HepG2 (cell line): ENCODE measurements around the gene GBX1. TPM values are rescaled to one million over a fixed set of nuclear protein-coding genes. Genes with fewer than 3 reads are reported as not detected.

ENCODE experiments used
- ATAC-seq: fragments of 200-7000 bp; cut with Tn5 transposase; 3 replicates; pipeline ENCODE4 v1.9.1; 2020; ENCODE audit warnings: mild to moderate bottlenecking, moderate library complexity
- BruUV-seq: library from RNA; stranded (reverse); fragments of 400-500 nt; replicated peaks from 2 replicates; lab custom pipeline; 2021; lab: Mats Ljungman, UMichigan
- CTCF ChIA-PET: fragments of 300-600 bp; formaldehyde crosslinking; extraction: SDS; loops from one replicate; lab custom pipeline; 2021; ENCODE audit warnings: low total read pairs, inconsistent platforms, low intra/inter-chr PET ratio; lab: Yijun Ruan, JAX
- POLR2A ChIA-PET: fragments of 350-600 bp; sonication (Branson Sonifier 250); formaldehyde crosslinking; loops from one replicate; lab custom pipeline; 2020; ENCODE audit warnings: antibody characterized with exemption, inconsistent platforms; lab: Yijun Ruan, JAX
- DNase-seq: peaks from one replicate; pipeline ENCODE4 v3.0.0-alpha.2; 2015; ENCODE audit warnings: low spot score
- FAIRE-seq: peaks from 3 replicates; lab custom pipeline; 2011; peaks lifted over from hg19 to GRCh38; lab: Jason Lieb, UNC
- H2AFZ ChIP-seq: one replicate; pipeline ENCODE4 v1.6.1; 2011; ENCODE audit warnings: low read length, inconsistent platforms
- H3K27ac ChIP-seq: fragments of 300-600 bp; 3 replicates; pipeline ENCODE4 v1.8.0; 2011; ENCODE audit warnings: mixed run types, mild to moderate bottlenecking, mixed read lengths, low read length, inconsistent platforms; ENCODE audit not compliant: insufficient read depth; ENCODE audit errors: extremely low read length
- H3K27me3 ChIP-seq, 2 experiments: fragments of 200-600 bp in 1 of 2; 2 replicates in 1 of 2; 3 replicates in 1 of 2; pipeline versions ENCODE4 v1.6.0 to v1.8.0; 2011; ENCODE audit warnings: low read length in 2 of 2, mild to moderate bottlenecking in 2 of 2, moderate library complexity in 2 of 2, inconsistent platforms in 1 of 2; ENCODE audit not compliant: insufficient read depth in 2 of 2, control insufficient read depth in 1 of 2
- H3K36me3 ChIP-seq, 2 experiments: fragments of 200-600 bp in 1 of 2; replicated peaks in 1 of 2; 2 replicates in 1 of 2; 3 replicates in 1 of 2; pipeline versions ENCODE4 v1.5.1 to v1.8.0; 2011; ENCODE audit warnings: low read length in 2 of 2, inconsistent platforms in 1 of 2; ENCODE audit not compliant: insufficient read depth in 2 of 2, control insufficient read depth in 1 of 2
- H3K4me1 ChIP-seq: 2 replicates; pipeline ENCODE4 v1.5.1; 2012; ENCODE audit warnings: low read length, inconsistent platforms; ENCODE audit not compliant: insufficient read depth
- H3K4me2 ChIP-seq: 2 replicates; pipeline ENCODE4 v1.6.0; 2011; ENCODE audit warnings: low read depth, low read length, inconsistent platforms
- H3K4me3 ChIP-seq, 3 experiments: fragments of 200-600 bp in 1 of 3; sonication (generic), shearing (Covaris generic) in 1 of 3; replicated peaks in 1 of 3; 2 replicates each; pipeline ENCODE4 v1.5.1; 2011 to 2016; ENCODE audit warnings: low read length in 3 of 3, inconsistent platforms in 2 of 3, low read depth in 2 of 3, mild to moderate bottlenecking in 2 of 3, control low read depth in 1 of 3, mixed read lengths in 1 of 3; ENCODE audit not compliant: insufficient read depth in 1 of 3
- H3K79me2 ChIP-seq: one replicate; pipeline ENCODE4 v1.6.1; 2011; ENCODE audit warnings: low read length, inconsistent platforms; ENCODE audit not compliant: insufficient read depth
- H3K9ac ChIP-seq: 2 replicates; pipeline ENCODE4 v1.6.0; 2011; ENCODE audit warnings: mild to moderate bottlenecking, low read depth, low read length, inconsistent platforms; ENCODE audit not compliant: insufficient read depth
- H3K9me3 ChIP-seq: 2 replicates; pipeline ENCODE4 v1.5.1; 2012; ENCODE audit warnings: mild to moderate bottlenecking, low read length
- H4K20me1 ChIP-seq: 2 replicates; pipeline ENCODE4 v1.6.0; 2011; ENCODE audit warnings: inconsistent platforms, mild to moderate bottlenecking, low read length, moderate library complexity; ENCODE audit not compliant: insufficient read depth
- CCAR2 ChIP-seq: fragments of 200-400 bp; formaldehyde crosslinking; optimal IDR thresholded peaks from 2 replicates; pipeline ENCODE3; 2018; ENCODE audit warnings: low read depth, mild to moderate bottlenecking, low read length, moderate library complexity
- JDP2 ChIP-seq: sonication (generic); formaldehyde crosslinking; IDR thresholded peaks from 2 replicates; pipeline ENCODE4 v1.8.1; 2022; ENCODE audit warnings: missing genetic modification reagents, borderline replicate concordance
- MTF1 ChIP-seq: sonication (generic); formaldehyde crosslinking; IDR thresholded peaks from 2 replicates; pipeline ENCODE4 v1.5.0; 2020; ENCODE audit warnings: missing genetic modification reagents
- RFX5 ChIP-seq: IDR thresholded peaks from 2 replicates; pipeline ENCODE4 v1.6.1; 2011; ENCODE audit warnings: low read depth, low read length, improper control_type of control experiment
- SMAD1 ChIP-seq: sonication (generic); formaldehyde crosslinking; IDR thresholded peaks from 2 replicates; pipeline ENCODE4 v1.4.0; 2020; ENCODE audit warnings: missing genetic modification reagents, low read depth, mild to moderate bottlenecking, borderline replicate concordance
- SNAPC4 ChIP-seq: sonication (generic); formaldehyde crosslinking; IDR thresholded peaks from 2 replicates; pipeline ENCODE4 v1.4.0; 2020; ENCODE audit warnings: mild to moderate bottlenecking, missing genetic modification reagents
- TEAD3 ChIP-seq: optimal IDR thresholded peaks from 2 replicates; pipeline ENCODE3; 2016; ENCODE audit warnings: borderline replicate concordance
- TSC22D2 ChIP-seq: sonication (generic); formaldehyde crosslinking; IDR thresholded peaks from 2 replicates; pipeline ENCODE4 v1.5.1; 2020; ENCODE audit warnings: missing genetic modification reagents, mild to moderate bottlenecking, borderline replicate concordance
- ZBTB3 ChIP-seq: sonication (generic); formaldehyde crosslinking; IDR thresholded peaks from 2 replicates; pipeline ENCODE4 v1.4.0; 2020; ENCODE audit warnings: low read depth, mild to moderate bottlenecking, moderate library complexity, missing genetic modification reagents, borderline replicate concordance
- ZNF441 ChIP-seq: sonication (generic); formaldehyde crosslinking; IDR thresholded peaks from 2 replicates; pipeline ENCODE4 v1.7.0; 2021; ENCODE audit warnings: missing genetic modification reagents, borderline replicate concordance
- ZNF558 ChIP-seq: sonication (generic); formaldehyde crosslinking; IDR thresholded peaks from 2 replicates; pipeline ENCODE4 v1.9.0; 2022; ENCODE audit warnings: mild to moderate bottlenecking, missing genetic modification reagents, borderline replicate concordance
- WGBS: methylation state at CpG from one replicate; pipeline ENCODE4 v1.1.6; 2017; ENCODE audit warnings: low lambda C conversion rate; 5-methylcytosine and 5-hydroxymethylcytosine counted together
- in situ Hi-C: cut with HindIII; loops from 2 replicates; pipeline ENCODE4 v1.10.0; 2017; ENCODE audit warnings: low pct_unique_long_range_greater_than_20kb; ENCODE audit not compliant: extremely low pct_ligation_motif_present
- intact Hi-C: fragments of 100-400 bp; cut with micrococcal nuclease; formaldehyde crosslinking; loops from one replicate; pipeline ENCODE4 v1.10.0; 2022; ENCODE audit not compliant: unreplicated experiment
- polyA plus RNA-seq, 8 experiments: library from polyadenylated mRNA; depleted of rRNA in 3 of 8; stranded (reverse) in 7 of 8; unstranded in 1 of 8; fragments of >200 nt; fragmentation: Illumina TruSeq in 4 of 8; extraction: Trizol in 4 of 8; gene quantifications; 2 replicates each; pipeline versions ENCODE4 v1.2.1 to v1.2.3, GENCODE V29; 2011 to 2016; ENCODE audit warnings: low read depth in 4 of 8, missing spikeins in 1 of 8, mixed read lengths in 1 of 8; ENCODE audit not compliant: insufficient read depth in 1 of 8
- total RNA-seq, 5 experiments: library from RNA; depleted of rRNA; stranded (reverse); fragments of >200 nt; fragmentation: Illumina TruSeq; extraction: Trizol; gene quantifications; 2 replicates each; pipeline ENCODE4 v1.2.3, GENCODE V29; 2016; ENCODE audit warnings: low read depth in 1 of 5

GBX1 gene
- total and polyA plus RNA-seq, 2 of the 13 experiments (the other 11 are each of a cell fraction or from before 2014, with no cell fraction given), result not detected

- Histone ChIP-seq H4K20me1 (no peaks in the 10 kb centered on the region), H3K27me3 (peaks cover 2 to 58% of the 10 kb centered on the region in 2 experiments; a peak in 3 of 5 replicates), H3K9me3 (no peaks in the 10 kb centered on the region), H3K79me2 (no peaks in the 10 kb centered on the region), H3K4me1 (no peaks in the 10 kb centered on the region), H3K4me2 (no peak overlapping the region), H3K4me3 (no peak overlapping the region), H3K9ac (no peak overlapping the region), H3K27ac (no peak overlapping the region), H2AFZ (no peak overlapping the region), H3K36me3 (no peaks in the 10 kb centered on the region)
- no peak for TF ChIP-seq TSC22D2 (CRISPR knock-in tag)
- ChIA-PET CTCF (no interaction called here), POLR2A (no interaction called here)
- in situ Hi-C loops, result no loop called here
- DNase-seq (no peak), ATAC-seq (no peak), FAIRE-seq (no peak)
- intact Hi-C loops, result loop anchor here (10.0 kb wide), 1 partner anchor 126 kb away; no protein-coding TSS in a partner anchor
- 0% methylated on average over 2 of the region's 2 CpGs for WGBS
- BruUV-seq, result no TSS peak
Measured at GRCh38 chr7:151178831-151179230, 11.3 kb upstream of the GBX1 start.

- Histone ChIP-seq H4K20me1 (no peaks in the 10 kb centered on the region), H3K4me3 (no peak overlapping the region), H3K27ac (no peak overlapping the region), H3K79me2 (no peaks in the 10 kb centered on the region), H2AFZ (no peak overlapping the region), H3K4me2 (no peak overlapping the region), H3K36me3 (no peaks in the 10 kb centered on the region), H3K9me3 (no peaks in the 10 kb centered on the region), H3K4me1 (no peaks in the 10 kb centered on the region), H3K27me3 (peaks cover 2 to 58% of the 10 kb centered on the region in 2 experiments; a peak in 3 of 5 replicates), H3K9ac (no peak overlapping the region)
- intact Hi-C loops, result loop anchor here (10.0 kb wide), 1 partner anchor 127 kb away; no protein-coding TSS in a partner anchor
- CTCF ChIA-PET, result no interaction called here
- no peak for ATAC-seq
- DNase-seq, result no peak
- TF ChIP-seq MTF1 (CRISPR knock-in tag), result no peak
- no peak for TF ChIP-seq ZNF441 (CRISPR knock-in tag)
- TF ChIP-seq CCAR2, result no peak
- no peak for TF ChIP-seq SMAD1 (CRISPR knock-in tag)
- no peak for TF ChIP-seq RFX5
- no peak for TF ChIP-seq ZBTB3 (CRISPR knock-in tag)
- no peak for TF ChIP-seq TEAD3 (CRISPR knock-in tag)
- TF ChIP-seq JDP2 (CRISPR knock-in tag), result no peak
- no peak for TF ChIP-seq SNAPC4 (CRISPR knock-in tag)
- TF ChIP-seq ZNF558 (CRISPR knock-in tag), result no peak
- WGBS, result 25% methylated on average over 8 of the region's 9 CpGs
- in situ Hi-C loops, result no loop called here
- no TSS peak for BruUV-seq
- no peak for FAIRE-seq
- POLR2A ChIA-PET, result no interaction called here
Measured at GRCh38 chr7:151178236-151178635, 10.7 kb upstream of the GBX1 start.
